IPS-20b (cell line): ENCODE data around the gene SGMS1.
A peak's percentile ranks its signal among the peaks of the same experiment; 100 is the strongest.

Experiments used
- H3K27ac ChIP-seq: one replicate; pipeline ENCODE4 v1.5.1; 2013; ENCODE audit warnings: low read length
- H3K27me3 ChIP-seq: 2 replicates; pipeline ENCODE4 v1.6.1; 2013; ENCODE audit warnings: mild to moderate bottlenecking, low read length, inconsistent platforms; ENCODE audit not compliant: insufficient read depth
- H3K36me3 ChIP-seq: 2 replicates; pipeline ENCODE4 v1.6.1; 2013; ENCODE audit warnings: low read depth, mild to moderate bottlenecking, inconsistent platforms, low read length, moderate library complexity; ENCODE audit not compliant: insufficient read depth
- H3K4me1 ChIP-seq: 2 replicates; pipeline ENCODE4 v1.6.1; 2013; ENCODE audit warnings: mild to moderate bottlenecking, control low read depth, inconsistent platforms, low read length, moderate library complexity; ENCODE audit not compliant: insufficient read depth
- H3K4me3 ChIP-seq: 2 replicates; pipeline ENCODE4 v1.5.1; 2013; ENCODE audit warnings: mild to moderate bottlenecking, low read length, inconsistent platforms
- H3K9ac ChIP-seq: 2 replicates; pipeline ENCODE4 v1.6.1; 2013; ENCODE audit warnings: low read depth, mild to moderate bottlenecking, inconsistent platforms, low read length, moderate library complexity
- H3K9me3 ChIP-seq: 2 replicates; pipeline ENCODE4 v1.6.1; 2013; ENCODE audit warnings: mild to moderate bottlenecking, low read depth, low read length, inconsistent platforms; ENCODE audit not compliant: insufficient read depth

Gene SGMS1

DNA sequence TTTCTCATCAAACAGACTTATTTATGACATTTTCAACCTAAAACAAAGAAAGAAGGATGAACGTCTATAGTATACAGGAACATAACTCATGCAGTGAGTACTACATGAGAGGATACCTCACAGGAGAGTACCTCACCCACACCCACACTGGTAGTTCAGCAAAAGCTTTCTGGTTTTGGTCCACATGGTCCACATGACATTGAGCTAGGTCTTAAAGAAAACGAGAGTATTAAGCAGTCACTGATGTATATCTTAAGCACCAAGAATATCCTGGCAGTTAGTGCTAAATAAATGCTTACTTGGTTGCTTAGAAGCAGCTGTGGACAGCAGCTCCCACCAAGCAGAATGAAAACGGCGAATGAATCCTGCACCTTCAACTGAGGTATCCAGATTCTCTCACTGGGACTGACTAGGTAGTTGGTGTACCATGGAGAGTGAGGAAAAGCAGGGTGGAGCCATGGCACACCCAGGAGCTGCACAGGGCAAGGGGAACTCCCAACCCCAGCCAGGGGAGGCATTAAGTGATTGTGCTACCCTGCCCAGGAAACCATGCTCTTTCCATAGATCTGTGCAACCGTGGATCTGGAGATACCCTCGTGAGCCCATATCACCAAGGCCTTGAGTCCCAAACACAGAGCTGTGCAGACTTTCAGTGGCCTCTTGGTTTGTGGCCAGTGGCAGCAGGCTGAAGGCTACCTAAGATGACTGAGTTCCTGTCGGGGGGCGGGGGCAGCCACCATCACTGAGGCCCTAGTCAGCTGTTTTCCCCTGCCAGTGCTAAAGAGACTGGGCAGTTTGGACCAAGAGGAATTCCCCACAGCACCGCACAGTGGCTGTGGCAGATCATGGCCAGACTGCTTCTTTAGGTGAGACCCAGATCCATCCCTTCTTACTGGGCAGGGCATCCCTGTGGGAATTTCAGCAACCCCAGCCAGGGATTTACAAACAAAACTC is 143.4 kb downstream of the SGMS1 start:
- Histone ChIP-seq H3K27me3 (no peaks in the 10 kb centered on the region), H3K9me3 (peaks cover 14% of the 10 kb centered on the region; the same call in 1 of the 2 replicates), H3K27ac (no peak overlapping the region), H3K4me3 (no peak overlapping the region), H3K4me1 (peaks cover 4% of the 10 kb centered on the region; the same call in 1 of the 2 replicates), H3K9ac (no peak overlapping the region), H3K36me3 (0 out of 2 replicates have a peak, but pooled peaks cover 5% of the 10 kb centered on the region)

DNA sequence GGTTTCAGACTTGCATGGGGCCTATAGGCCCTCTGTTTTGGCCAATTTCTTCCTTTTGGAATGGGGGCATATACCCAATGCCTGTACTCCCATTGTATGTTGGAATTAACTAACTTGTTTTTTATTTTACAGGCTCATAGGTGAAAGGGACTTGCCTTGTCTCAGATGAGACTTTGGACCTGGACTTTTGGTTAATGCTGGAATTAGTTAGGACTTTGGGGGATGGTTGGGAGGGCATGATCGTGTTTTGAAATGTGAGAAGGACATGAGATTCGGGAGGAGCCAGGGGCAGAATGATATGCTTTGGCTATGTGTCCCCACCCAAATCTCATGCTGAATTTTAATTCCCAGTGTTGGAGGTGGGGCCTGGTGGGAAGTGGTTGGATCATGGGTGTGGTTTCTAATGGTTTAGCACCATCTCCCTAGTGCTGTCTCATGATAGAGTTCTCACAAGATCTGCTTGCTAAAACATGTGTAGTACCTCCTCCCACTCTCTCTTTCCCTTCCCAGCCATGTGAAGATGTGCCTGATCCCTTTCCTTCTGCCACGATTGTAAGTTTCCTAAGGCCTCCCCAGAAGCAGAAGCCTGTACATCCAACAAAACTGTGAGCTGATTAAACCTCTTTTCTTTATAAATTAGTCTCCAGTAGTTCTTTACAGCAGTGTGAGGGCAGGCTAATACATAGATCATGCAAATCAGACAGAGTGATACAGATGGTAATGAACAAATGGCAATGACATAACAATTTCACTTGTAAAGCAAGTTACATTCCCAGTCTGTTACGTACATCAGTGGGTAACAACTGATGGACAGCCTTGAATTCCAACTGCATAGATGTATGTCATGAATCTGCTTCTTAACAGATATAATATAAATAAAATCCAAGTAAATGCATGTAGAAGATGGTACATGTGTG is 146.2 kb downstream of the SGMS1 start:
- Histone ChIP-seq H3K4me3 (no peak overlapping the region), H3K9ac (no peak overlapping the region), H3K9me3 (peaks cover 8% of the 10 kb centered on the region; the same call in 1 of the 2 replicates), H3K27ac (no peak overlapping the region), H3K27me3 (no peaks in the 10 kb centered on the region), H3K36me3 (0 out of 2 replicates have a peak, but pooled peaks cover 5% of the 10 kb centered on the region), H3K4me1 (peaks cover 4% of the 10 kb centered on the region; the same call in 1 of the 2 replicates)

DNA sequence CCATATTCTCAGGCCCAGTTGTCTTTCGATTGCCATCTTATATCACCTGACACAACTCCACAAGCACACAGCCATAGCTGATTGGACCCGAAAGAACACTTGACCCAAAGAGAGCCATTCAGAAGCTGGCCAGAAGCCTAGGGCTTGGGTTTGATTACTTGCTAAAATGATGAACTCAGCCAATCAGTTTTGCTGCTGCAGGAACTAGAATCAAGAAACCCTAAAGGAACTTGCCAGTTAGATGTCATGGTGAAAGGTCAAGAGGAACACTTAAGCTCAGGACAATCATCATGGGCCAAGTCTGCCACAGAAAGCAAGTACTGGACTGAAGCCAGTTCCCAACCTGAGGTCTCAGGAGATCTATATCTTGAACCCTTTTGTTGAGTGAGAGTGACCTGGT is 150.0 kb downstream of the SGMS1 start:
- Histone ChIP-seq H3K4me3 (no peak overlapping the region), H3K27ac (no peak overlapping the region), H3K36me3 (0 out of 2 replicates have a peak, but pooled peaks cover 5% of the 10 kb centered on the region), H3K27me3 (no peaks in the 10 kb centered on the region), H3K9ac (no peak overlapping the region), H3K4me1 (peaks cover 22% of the 10 kb centered on the region), H3K9me3 (peaks cover 8% of the 10 kb centered on the region; the same call in 1 of the 2 replicates)

DNA sequence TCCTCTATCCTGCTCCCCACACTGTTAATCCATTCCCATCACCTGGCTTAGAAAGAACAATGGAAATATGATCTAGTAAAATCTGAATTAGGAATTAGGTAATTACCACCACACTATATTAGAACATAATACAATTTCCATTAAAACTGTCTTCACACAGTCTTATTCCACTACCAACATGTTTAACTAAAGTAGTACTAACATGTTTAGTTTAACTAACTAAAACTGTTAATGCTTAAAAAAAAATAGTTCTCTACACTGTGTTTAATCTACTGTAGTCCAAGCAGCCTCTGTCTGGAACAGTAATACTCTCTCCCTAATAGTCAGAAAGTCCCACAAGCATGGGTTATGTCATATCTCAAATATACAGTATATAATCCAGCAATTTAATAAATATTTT is 150.8 kb downstream of the SGMS1 start:
- no peaks in the 10 kb centered on the region for H3K27me3 ChIP-seq
- no peak overlapping the region for H3K27ac ChIP-seq
- H3K4me1 ChIP-seq = peaks cover 20% of the 10 kb centered on the region
- 0 out of 2 replicates have a peak, but pooled peaks cover 5% of the 10 kb centered on the region for H3K36me3 ChIP-seq
- peaks cover 8% of the 10 kb centered on the region; the same call in 1 of the 2 replicates for H3K9me3 ChIP-seq
- no peak overlapping the region for H3K4me3 ChIP-seq
- H3K9ac ChIP-seq = no peak overlapping the region

DNA sequence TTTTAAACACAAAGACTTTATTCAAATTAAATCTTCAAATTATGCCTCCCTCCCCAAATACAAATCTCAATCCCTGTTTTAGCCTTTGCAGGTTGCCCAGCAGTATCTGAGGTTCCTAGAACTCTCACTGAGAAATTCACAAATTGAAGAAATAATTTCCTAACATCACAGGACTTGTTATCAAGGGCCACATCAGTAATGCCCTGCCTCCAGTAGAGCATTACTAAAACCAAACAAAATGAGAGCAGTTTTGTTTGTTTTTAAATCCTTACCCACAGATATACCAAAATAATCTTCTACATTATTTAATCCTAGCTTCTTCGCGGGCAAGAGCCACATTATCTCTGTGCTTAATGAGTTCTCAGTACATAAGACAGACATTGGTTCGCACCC is 152.2 kb downstream of the SGMS1 start:
- Histone ChIP-seq H3K36me3 (0 out of 2 replicates have a peak, but pooled peaks cover under 1% of the 10 kb centered on the region), H3K4me3 (peak overlapping the region; percentile 23; the same call in 1 of the 2 replicates), H3K9me3 (no peaks in the 10 kb centered on the region), H3K4me1 (peaks cover 20% of the 10 kb centered on the region), H3K27ac (peak overlapping the region; percentile 3), H3K9ac (peak overlapping the region; percentile 63; the same call in 1 of the 2 replicates), H3K27me3 (no peaks in the 10 kb centered on the region)

DNA sequence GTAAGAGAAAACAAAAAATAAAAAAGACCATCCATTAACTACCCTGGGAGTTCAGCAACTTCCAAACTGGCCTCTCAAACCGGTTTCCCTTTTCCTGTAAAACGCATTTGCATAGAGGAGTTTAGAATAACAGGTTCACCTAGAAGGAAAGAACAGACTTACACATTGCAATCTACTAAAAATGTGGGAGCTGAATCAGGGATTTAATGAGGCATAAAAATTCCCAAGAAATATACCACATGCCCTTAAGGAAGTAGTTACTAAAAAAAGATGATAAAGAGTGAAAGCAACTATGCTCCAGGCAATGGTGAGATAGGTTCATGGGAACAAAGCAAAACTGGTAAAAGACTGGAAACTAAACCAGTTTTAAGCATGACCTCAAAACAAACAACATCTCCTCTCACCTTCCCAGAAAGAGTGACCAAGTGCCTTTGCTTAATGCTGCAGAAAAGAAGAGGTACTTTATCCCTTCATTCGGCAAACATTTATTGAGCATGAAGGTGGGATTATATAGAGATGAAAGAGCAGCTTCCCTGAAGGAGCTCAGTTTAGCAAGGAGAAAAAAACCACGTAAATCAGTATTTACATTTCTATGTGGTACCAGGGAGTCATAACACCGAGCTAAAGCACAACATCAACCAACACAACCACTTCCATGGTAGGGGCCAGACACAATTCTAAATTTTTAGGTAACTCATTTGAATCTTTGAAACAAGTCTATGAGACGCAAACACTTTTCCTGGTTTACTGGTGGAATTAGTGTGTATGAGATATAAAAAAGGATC is 152.8 kb downstream of the SGMS1 start:
- H3K27me3 ChIP-seq = no peaks in the 10 kb centered on the region
- peak overlapping the region; percentile 73 for H3K27ac ChIP-seq
- H3K4me1 ChIP-seq = peaks cover 20% of the 10 kb centered on the region
- H3K9me3 ChIP-seq = no peaks in the 10 kb centered on the region
- H3K36me3 ChIP-seq = no peaks in the 10 kb centered on the region
- peak overlapping the region; percentile 63 for H3K9ac ChIP-seq
- H3K4me3 ChIP-seq = peak overlapping the region; percentile 23

DNA sequence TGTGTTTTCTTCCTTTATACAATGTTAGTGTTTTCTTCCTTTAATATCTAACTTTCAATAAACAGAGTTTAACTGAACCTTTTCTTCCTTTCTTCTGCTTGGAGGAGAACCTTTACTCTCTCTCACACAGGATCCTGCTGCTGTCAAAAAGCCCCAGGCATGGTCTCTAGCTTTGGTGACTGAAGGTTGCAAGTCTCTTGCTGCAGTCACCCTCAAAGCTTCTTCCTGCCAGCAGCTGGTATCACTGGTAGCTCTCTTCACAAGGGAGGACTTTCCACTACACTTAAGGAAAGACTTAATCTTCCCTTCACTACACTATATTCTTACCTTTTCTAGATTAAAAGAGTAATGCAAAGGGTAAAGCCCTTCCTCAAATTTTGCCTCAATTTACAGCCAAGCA is 153.4 kb downstream of the SGMS1 start:
- no peaks in the 10 kb centered on the region for H3K9me3 ChIP-seq
- peak overlapping the region; percentile 73 for H3K27ac ChIP-seq
- H3K4me3 ChIP-seq = peak overlapping the region; percentile 23
- no peaks in the 10 kb centered on the region for H3K36me3 ChIP-seq
- H3K27me3 ChIP-seq = no peaks in the 10 kb centered on the region
- peaks cover 20% of the 10 kb centered on the region for H3K4me1 ChIP-seq
- H3K9ac ChIP-seq = peak overlapping the region; percentile 63

DNA sequence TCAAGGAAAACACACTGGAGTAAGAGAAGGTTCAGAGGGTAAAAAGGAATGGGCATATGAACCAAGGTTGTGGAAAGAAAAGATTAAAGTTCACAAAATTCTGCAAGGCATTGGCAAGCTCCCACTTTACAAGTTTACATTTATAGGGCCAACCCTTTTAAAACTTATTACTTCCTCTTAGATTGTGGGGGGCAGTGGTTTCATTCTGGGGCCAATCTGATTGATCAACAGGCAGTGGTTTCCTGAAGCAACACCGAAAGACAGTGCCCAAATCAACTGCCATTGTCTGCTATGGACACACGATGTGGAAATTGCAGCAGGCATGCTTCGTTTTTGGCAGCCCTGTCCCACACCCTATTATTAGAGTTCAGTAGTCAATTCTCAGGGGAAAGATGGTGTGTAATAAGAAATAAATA is 154.0 kb downstream of the SGMS1 start:
- no peaks in the 10 kb centered on the region for H3K9me3 ChIP-seq
- no peaks in the 10 kb centered on the region for H3K36me3 ChIP-seq
- H3K27me3 ChIP-seq = no peaks in the 10 kb centered on the region
- H3K4me1 ChIP-seq = peaks cover 20% of the 10 kb centered on the region
- no peak overlapping the region for H3K9ac ChIP-seq
- no peak overlapping the region for H3K4me3 ChIP-seq
- H3K27ac ChIP-seq = no peak overlapping the region

DNA sequence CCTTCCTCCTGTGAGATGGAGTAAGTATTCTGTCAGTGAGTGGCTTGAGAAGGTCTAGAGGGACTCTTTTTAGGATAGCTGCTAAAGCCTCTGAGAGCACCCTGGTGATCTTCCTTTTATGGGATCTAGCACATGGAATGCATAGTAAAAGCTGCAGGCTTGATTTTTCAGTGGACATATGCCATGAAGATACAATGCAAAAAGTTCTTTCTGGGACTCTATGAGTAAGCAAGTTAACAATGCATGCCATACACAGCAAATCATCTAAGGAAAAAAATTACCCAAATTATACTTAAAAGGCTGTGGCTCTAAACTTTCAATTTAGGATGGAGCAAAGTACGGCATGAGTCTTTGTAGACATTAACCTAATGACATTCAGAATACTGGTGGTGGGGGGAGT is 154.5 kb downstream of the SGMS1 start:
- H3K27ac ChIP-seq = no peak overlapping the region
- H3K4me3 ChIP-seq = no peak overlapping the region
- no peaks in the 10 kb centered on the region for H3K9me3 ChIP-seq
- no peaks in the 10 kb centered on the region for H3K36me3 ChIP-seq
- no peaks in the 10 kb centered on the region for H3K27me3 ChIP-seq
- peaks cover 20% of the 10 kb centered on the region for H3K4me1 ChIP-seq
- H3K9ac ChIP-seq = no peak overlapping the region

DNA sequence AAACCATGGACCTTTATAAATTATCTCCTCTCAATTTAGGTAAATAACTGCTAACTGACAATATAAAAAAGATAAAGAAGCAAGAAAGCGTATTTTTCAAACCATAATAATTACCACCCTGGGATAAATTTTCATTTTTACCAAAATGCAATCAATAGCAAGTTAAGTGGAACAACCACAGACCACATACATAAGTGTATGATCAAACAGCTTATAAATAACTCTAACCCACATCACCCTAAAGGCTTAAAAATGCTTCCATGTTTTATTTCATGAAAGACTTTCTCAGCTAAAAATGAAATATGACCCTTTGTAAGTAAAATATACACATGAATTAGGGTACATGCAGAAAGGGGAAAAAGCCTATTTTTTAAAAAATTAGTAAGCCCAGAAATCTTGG is 156.5 kb downstream of the SGMS1 start:
- H3K36me3 ChIP-seq = no peaks in the 10 kb centered on the region
- H3K4me3 ChIP-seq = no peak overlapping the region
- H3K9ac ChIP-seq = no peak overlapping the region
- H3K27me3 ChIP-seq = no peaks in the 10 kb centered on the region
- peaks cover 20% of the 10 kb centered on the region for H3K4me1 ChIP-seq
- no peak overlapping the region for H3K27ac ChIP-seq
- H3K9me3 ChIP-seq = no peaks in the 10 kb centered on the region

DNA sequence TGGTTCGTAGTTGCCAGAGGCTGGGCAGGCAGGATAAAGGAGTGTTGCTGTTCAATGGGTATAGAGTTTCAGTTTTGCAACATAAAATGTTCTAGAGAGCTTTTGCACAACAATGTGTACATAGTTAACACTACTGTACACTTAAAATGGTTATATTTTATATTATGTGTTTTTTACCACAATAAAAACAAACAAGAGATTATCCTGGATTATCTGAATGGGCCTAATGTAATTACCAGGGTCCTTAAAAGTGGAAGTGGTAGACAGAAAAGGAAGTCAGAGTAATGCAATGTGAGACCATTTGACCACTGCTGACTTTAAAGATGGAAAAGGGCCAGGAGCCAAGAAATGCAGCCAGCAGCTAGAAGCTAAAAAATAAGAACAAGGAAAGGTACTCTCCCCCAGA is 159.7 kb downstream of the SGMS1 start:
- Histone ChIP-seq H3K9me3 (no peaks in the 10 kb centered on the region), H3K27ac (no peak overlapping the region), H3K4me1 (no peaks in the 10 kb centered on the region), H3K9ac (no peak overlapping the region), H3K36me3 (peaks cover 10% of the 10 kb centered on the region; the same call in 1 of the 2 replicates), H3K4me3 (no peak overlapping the region), H3K27me3 (no peaks in the 10 kb centered on the region)
